GM18907 (cell line): ENCODE results near the gene MYPOP.
"Not testable (repeated sequence)": the region's sequence is repeated elsewhere in the genome, so short reads cannot be mapped to it uniquely, and the experiment has no call there.

Experiments
- ATAC-seq: cut with Tn5 transposase; IDR thresholded peaks from one replicate; pipeline ENCODE4 v1.9.1; 2021; ENCODE audit warnings: mild to moderate bottlenecking, moderate library complexity; ENCODE audit not compliant: unreplicated experiment

Gene MYPOP

GRCh38 chr19:45883881-45884681 is 18.3 kb downstream of the MYPOP start:
- ATAC-seq: no peak

DNA sequence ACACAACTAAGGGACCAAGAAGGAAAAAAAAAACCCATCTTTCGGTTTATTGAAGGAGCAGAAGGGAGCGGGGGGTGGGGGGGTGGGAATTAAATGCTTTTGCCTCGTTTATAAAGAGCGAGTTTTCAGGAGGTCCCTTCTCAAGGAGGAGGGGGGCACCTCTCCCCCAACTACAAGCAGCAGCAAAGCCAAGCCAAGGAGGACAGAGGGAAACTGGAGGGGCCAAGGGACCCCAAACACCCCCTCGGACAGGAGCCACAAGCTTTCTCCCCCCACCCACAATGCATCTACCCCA is 18.9 kb downstream of the MYPOP start:
- ATAC-seq: no peak

GRCh38 chr19:45882652-45883585 is 19.5 kb downstream of the MYPOP start:
- ATAC-seq: no peak

DNA sequence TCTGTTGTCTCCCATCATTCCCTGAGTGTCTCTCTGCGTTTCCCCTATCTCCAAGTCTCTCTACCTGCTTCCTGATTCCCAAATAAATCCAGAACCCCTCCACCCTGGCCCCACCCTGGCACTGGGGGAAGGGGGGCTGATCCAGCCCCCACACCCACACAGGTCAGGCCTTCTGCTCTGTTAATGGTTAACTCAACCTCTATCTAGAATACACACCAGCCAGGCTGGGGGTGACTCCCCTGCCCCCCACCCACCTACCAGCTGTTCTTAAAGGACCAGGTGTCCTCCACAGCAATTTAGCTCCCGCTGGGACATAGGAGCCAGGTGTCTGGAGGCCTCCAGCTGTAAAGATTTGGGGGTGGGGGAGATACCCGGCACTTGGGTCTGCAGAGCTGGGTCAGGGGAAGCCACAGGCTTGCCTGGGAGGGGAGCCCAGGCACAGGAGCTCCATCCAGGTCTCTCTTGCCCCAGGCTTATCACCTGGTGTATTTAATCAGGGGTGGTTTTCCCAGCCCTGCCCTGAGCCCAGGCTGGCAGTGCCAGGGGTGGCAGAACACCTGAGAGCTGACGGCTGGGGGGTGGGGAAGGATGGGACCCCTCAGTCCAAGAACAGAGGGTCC is 20.4 kb downstream of the MYPOP start:
- no peak for ATAC-seq

- ATAC-seq: no peak
These were observed 21.1 kb downstream of the MYPOP start for GRCh38 chr19:45881082-45881908.

GRCh38 chr19:45879971-45880370 is 22.4 kb downstream of the MYPOP start:
- ATAC-seq: no peak

DNA sequence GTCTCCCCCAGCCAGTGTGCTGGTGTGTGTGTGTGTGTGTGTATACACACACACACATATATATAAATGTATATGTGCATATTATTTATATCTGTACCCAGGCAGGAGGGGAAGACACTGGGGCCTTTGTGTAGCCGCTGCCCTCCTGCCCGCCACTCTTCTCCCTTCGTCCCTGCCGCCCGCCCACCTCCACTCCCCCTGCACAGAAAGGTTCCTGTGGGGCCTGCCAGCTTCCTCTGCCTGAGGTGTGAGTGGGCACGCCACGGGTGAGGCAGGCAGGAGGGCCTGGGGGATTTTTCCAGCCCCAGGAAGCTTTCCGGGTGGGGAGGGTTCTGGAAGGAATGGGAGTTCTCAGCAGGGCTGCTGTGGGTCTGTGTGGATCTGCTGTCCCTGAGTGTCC is 23.4 kb downstream of the MYPOP start:
- ATAC-seq: no peak

DNA sequence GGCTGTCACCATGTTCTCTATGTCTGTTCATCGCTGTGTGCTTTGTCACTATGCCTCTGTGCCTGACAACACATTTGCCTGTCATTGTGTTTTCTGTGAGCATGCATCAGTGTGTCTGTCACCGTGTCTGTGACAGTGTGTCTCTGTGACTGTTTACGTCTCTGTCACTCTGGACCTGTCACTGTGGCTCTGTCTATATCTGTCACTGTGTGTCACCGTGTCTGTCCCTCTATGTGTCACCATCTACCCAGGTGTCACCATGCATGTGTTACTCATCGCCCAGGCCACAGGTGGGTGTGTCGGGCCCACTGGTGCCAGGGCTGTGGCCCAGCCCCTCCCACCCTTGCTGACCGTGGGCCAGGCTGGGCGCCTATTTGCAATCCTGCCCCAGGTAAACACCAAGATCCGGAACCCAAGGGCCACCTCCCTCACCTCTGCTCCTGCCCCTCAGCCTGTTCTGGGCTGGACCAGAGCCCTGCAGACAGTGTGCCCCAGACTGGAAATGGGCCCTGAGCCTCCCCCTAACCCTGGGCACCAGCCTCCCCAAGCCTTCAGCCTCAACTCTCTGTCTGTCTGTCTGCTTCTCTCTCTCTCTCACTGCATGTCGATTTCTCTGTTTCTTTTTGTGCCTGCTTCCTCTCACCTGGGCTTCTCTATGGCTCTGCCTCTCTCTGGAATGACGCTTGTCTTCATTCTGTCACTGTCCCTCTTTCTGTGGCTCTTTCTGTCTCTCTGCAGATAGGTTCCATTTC is 24.2 kb downstream of the MYPOP start:
- ATAC-seq: no peak

DNA sequence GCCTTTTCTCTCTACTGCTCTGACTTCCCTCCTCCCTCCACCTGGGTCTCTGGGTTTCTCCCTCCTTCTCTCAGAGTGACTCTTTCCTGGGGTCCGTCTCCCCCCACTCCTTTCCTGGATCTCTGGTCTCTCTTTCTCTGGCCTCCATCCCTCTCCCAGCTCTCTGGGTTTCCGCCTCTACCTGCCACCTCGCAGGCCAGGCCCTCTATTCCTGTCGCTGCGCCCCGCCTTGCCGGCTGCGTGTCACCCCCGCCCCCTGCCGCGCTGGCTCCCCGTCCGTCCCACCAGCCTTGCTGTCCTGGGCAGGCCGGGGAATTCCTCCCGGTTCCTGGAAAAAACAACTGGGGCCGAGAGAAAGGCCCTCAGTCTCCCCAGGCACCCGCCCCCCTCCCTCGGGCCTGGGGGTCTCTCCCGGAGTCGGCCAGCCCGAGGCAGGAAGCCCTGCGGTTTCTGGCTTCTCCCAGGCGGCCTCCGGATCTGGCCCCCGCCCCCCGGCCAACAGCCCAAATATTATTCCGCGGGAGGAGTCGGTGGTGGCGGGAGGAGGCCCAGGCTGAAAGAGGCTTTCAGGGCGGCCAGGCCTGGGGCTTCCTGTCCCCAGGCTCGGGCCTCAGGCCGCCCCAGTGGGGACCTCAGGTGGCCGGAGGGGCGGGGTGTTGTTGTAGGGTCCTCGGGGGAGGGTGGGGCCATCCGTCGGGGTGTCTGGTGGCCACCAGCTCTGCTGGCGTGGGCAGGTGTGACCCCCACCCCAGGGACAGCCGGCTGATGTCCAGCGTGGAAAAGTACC is 25.8 kb downstream of the MYPOP start:
- no peak for ATAC-seq

- no peak for ATAC-seq
These were observed 26.3 kb downstream of the MYPOP start for GRCh38 chr19:45876161-45876410.

GRCh38 chr19:45874620-45874966 is 27.8 kb downstream of the MYPOP start:
- ATAC-seq: no peak

GRCh38 chr19:45873219-45873772 is 29.1 kb downstream of the MYPOP start:
- no peak for ATAC-seq

DNA sequence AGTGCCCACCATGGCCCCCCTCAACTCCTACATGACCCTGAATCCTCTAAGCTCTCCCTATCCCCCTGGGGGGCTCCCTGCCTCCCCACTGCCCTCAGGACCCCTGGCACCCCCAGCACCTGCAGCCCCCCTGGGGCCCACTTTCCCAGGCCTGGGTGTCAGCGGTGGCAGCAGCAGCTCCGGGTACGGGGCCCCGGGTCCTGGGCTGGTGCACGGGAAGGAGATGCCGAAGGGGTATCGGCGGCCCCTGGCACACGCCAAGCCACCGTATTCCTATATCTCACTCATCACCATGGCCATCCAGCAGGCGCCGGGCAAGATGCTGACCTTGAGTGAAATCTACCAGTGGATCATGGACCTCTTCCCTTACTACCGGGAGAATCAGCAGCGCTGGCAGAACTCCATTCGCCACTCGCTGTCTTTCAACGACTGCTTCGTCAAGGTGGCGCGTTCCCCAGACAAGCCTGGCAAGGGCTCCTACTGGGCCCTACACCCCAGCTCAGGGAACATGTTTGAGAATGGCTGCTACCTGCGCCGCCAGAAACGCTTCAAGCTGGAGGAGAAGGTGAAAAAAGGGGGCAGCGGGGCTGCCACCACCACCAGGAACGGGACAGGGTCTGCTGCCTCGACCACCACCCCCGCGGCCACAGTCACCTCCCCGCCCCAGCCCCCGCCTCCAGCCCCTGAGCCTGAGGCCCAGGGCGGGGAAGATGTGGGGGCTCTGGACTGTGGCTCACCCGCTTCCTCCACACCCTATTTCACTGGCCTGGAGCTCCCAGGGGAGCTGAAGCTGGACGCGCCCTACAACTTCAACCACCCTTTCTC is 30.1 kb downstream of the MYPOP start:
- ATAC-seq: no peak

DNA sequence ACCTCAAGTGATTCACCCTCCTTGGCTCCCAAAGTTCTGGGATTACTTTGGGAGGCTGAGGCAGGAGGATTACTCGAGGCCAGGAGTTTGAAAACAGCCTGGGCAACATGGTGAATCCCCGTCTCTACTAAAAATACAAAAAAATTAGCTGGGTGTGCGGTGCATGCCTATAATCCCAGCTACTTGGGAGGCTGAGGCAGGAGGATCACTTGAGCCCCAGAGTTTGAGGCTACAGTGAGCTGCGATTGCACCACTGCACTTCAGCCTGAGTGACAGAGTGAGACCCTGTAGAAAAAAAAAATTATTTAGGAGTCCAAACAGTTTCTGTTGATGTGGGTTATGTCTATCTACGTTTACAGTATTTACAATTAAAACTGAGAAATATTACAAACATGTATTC is 31.6 kb downstream of the MYPOP start:
- no peak for ATAC-seq

DNA sequence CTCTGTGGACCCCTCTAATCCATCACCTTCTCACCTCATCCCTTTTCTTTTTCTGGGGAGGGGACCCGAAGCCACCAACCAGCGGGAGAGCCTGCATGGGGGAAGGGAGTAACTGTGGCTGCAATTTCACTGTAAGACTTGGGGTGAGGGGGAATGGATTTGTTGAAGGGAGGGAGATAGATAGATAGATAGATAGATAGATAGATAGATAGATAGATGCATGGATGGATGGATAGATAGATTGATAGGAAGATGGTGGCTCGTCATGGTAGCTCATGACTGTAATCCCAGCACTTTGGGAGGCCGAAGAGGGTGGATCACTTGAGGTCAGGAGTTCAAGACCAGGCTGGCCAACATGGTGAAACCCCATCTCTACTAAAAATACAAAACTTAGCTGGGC is 35.2 kb downstream of the MYPOP start:
- not testable (repeated sequence) for ATAC-seq

- no peak for ATAC-seq
These were observed 35.8 kb downstream of the MYPOP start for GRCh38 chr19:45866400-45867176.

DNA sequence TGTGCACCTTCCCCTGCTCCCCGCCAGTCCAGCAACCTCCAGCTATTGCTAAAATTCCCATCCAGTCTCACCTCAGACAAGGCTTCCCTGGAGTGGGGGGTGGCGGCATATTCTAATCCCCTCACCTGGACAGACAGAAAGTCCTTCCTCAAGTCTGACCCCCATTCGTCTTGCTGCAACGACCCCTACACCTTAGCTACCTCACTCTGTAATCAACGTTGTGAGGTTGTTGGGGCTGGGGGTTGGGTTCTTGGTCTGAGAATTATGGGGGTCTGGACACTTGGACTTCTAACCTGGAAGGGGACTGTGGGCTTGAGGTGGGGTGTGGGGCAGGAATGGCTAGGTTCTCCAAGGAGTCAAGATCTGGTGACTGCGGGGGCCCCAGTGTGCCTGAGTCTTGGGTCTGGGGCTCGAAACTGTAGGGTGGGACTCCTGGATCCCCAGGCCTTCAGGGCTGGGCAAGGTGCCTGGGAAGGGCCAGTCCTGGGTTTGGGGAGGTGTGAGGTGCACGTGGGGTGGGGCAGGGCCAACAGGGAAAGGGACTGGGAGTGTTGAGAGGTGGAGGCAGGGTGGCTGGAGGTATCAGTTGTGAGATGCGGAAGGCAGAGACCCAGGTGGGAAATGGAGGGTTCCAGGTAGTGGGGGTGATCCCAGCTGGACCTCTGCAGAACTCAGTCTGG is 37.0 kb downstream of the MYPOP start:
- no peak for ATAC-seq
